Liver (tissue), 9 donors: ENCODE results near the gene WDR44. TPM values are rescaled to one million over a fixed set of nuclear protein-coding genes. Genes with fewer than 3 reads are reported as not detected.

Experiments used
- DNase-seq: peaks from one replicate; pipeline ENCODE4 v3.0.0-alpha.2; 2017; ENCODE audit warnings: low spot score
- H3K27ac ChIP-seq, 2 donors: one replicate each; pipeline ENCODE4 v1.7.0; 2013; ENCODE audit warnings: inconsistent platforms in 2 of 2, low read length in 2 of 2, control low read depth in 1 of 2, low read depth in 1 of 2, mild to moderate bottlenecking in 1 of 2
- H3K27me3 ChIP-seq, 4 donors: one replicate each; pipeline versions ENCODE4 v1.6.1 to v1.7.0; 2013; ENCODE audit warnings: low read length in 3 of 4, inconsistent platforms in 1 of 4, mild to moderate bottlenecking in 1 of 4, moderate library complexity in 1 of 4; ENCODE audit not compliant: control insufficient read depth in 4 of 4, insufficient read depth in 4 of 4
- H3K36me3 ChIP-seq, 4 donors: one replicate each; pipeline versions ENCODE4 v1.6.1 to v1.7.0; 2013; ENCODE audit warnings: low read length in 3 of 4, mild to moderate bottlenecking in 3 of 4, low read depth in 1 of 4, moderate library complexity in 1 of 4; ENCODE audit not compliant: control insufficient read depth in 4 of 4, insufficient read depth in 3 of 4
- H3K4me1 ChIP-seq, 4 donors: one replicate each; pipeline versions ENCODE4 v1.6.1 to v1.7.0; 2013; ENCODE audit warnings: low read length in 3 of 4, mild to moderate bottlenecking in 3 of 4, moderate library complexity in 1 of 4; ENCODE audit not compliant: control insufficient read depth in 4 of 4, insufficient read depth in 4 of 4
- H3K4me3 ChIP-seq, 3 donors: one replicate each; pipeline versions ENCODE4 v1.6.1 to v1.7.0; 2013; ENCODE audit warnings: low read length in 3 of 3, control low read depth in 1 of 3, low read depth in 1 of 3, mild to moderate bottlenecking in 1 of 3
- H3K9ac ChIP-seq, 2 donors: one replicate each; pipeline ENCODE4 v1.7.0; 2013; ENCODE audit warnings: low read length in 2 of 2, mild to moderate bottlenecking in 2 of 2, moderate library complexity in 2 of 2, control low read depth in 1 of 2, low read depth in 1 of 2
- H3K9me3 ChIP-seq, 4 donors: one replicate each; pipeline versions ENCODE4 v1.6.1 to v1.7.0; 2013; ENCODE audit warnings: low read length in 3 of 4; ENCODE audit not compliant: control insufficient read depth in 4 of 4
- CTCF ChIP-seq: fragments of 150-350 bp; IDR thresholded peaks from 2 replicates; pipeline ENCODE4 v1.5.1; 2017; ENCODE audit warnings: improper control_type of control experiment, low read depth, low read length; ENCODE audit not compliant: missing input control
- EGR1 ChIP-seq, 2 donors: IDR thresholded peaks; 2 replicates each; pipeline ENCODE4 v1.6.1; 2016 to 2018; ENCODE audit warnings: antibody characterized with exemption in 2 of 2, low read depth in 2 of 2
- FOXA1 ChIP-seq: IDR thresholded peaks from 2 replicates; pipeline ENCODE4 v1.6.1; 2016; ENCODE audit warnings: antibody characterized with exemption
- FOXA2 ChIP-seq: IDR thresholded peaks from 2 replicates; pipeline ENCODE4 v1.6.1; 2016; ENCODE audit warnings: antibody characterized with exemption
- GABPA ChIP-seq, 2 donors: IDR thresholded peaks in 1 of 2; conservative IDR thresholded peaks in 1 of 2; 2 replicates each; pipeline ENCODE4 v1.6.1; 2016; ENCODE audit warnings: antibody characterized with exemption in 2 of 2, mild to moderate bottlenecking in 1 of 2, moderate library complexity in 1 of 2
- HNF4A ChIP-seq, 2 donors: conservative IDR thresholded peaks; 2 replicates each; pipeline ENCODE4 v1.6.1; 2016; ENCODE audit warnings: antibody characterized with exemption in 2 of 2, mild to moderate bottlenecking in 2 of 2
- HNF4G ChIP-seq: IDR thresholded peaks from 2 replicates; pipeline ENCODE4 v1.6.1; 2016; ENCODE audit warnings: antibody characterized with exemption
- JUND ChIP-seq, 2 donors: IDR thresholded peaks; 2 replicates each; pipeline ENCODE4 v1.6.1; 2016; ENCODE audit warnings: antibody characterized with exemption in 2 of 2
- MAX ChIP-seq: IDR thresholded peaks from 2 replicates; pipeline ENCODE4 v1.6.1; 2016; ENCODE audit warnings: antibody characterized with exemption
- RAD21 ChIP-seq, 2 donors: IDR thresholded peaks; 2 replicates each; pipeline ENCODE4 v1.6.1; 2016; ENCODE audit warnings: antibody characterized with exemption in 2 of 2, mild to moderate bottlenecking in 2 of 2
- REST ChIP-seq: IDR thresholded peaks from 2 replicates; pipeline ENCODE4 v1.6.1; 2016; ENCODE audit warnings: antibody characterized with exemption, mild to moderate bottlenecking
- RXRA ChIP-seq, 2 donors: IDR thresholded peaks; 2 replicates each; pipeline ENCODE4 v1.6.1; 2017 to 2018; ENCODE audit warnings: antibody characterized with exemption in 2 of 2, mild to moderate bottlenecking in 1 of 2
- TAF1 ChIP-seq: conservative IDR thresholded peaks from 2 replicates; pipeline ENCODE4 v1.6.1; 2016; ENCODE audit warnings: antibody characterized with exemption, mild to moderate bottlenecking
- WGBS: extraction: QIAGEN DNeasy Blood & Tissue Kit; methylation state at CpG from one replicate; pipeline ENCODE4 v1.1.7; 2013; 5-methylcytosine and 5-hydroxymethylcytosine counted together
- polyA plus RNA-seq, 2 donors: library from polyadenylated mRNA; stranded (reverse) in 1 of 2; unstranded in 1 of 2; fragments of 200-250 nt in 1 of 2; fragments of >200 nt in 1 of 2; fragmentation: Nextera tagmentation in 1 of 2; extraction: Ambion mirVana in 1 of 2; gene quantifications; one replicate each; pipeline versions ENCODE4 v1.2.1 to v1.2.3, GENCODE V29; 2013 to 2015
- total RNA-seq, 2 donors: library from RNA; depleted of rRNA; stranded (reverse); fragments of >200 nt; gene quantifications; one replicate each; pipeline ENCODE4 v1.2.3, GENCODE V29; 2014
- TF ChIP-seq, protein P1 (sequence below): IDR thresholded peaks from 2 replicates; pipeline ENCODE4 v1.6.1; 2016; ENCODE audit warnings: antibody characterized with exemption
- TF ChIP-seq, protein P2 (sequence below): IDR thresholded peaks from 2 replicates; pipeline ENCODE4 v1.6.1; 2016; ENCODE audit warnings: antibody characterized with exemption
- donor health status: healthy.
- donor health status: healthy.
- donor health status: healthy.
- donor health status: healthy.
- donor health status: healthy.

WDR44 gene
- total and polyA plus RNA-seq, 4 donors = 3.9 to 7.5 (median 5.5) TPM

DNA sequence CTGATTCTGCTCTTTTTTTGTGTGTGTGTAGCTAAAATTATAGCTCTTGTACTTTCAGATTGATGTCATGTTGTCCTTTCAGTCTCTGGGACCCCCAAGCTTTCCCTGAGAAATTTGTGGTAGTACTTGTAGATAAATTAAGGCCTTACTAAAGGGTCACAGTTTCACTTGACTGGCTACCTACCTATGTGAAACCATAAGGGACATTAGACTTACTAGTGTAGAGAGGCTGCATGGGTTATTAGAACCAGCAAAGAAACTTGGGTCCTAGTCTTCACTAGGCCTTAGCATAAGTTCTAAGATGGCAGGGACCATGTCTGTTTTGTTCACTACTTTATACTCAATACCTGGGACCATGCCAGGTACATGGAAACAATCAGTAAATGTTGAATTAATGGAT lies 21.4 kb downstream of the WDR44 start (continued):
- TF ChIP-seq CTCF (no peak), FOXA2 (no peak), RXRA (IDR thresholded peaks at IDR 0.05) (no peak)
- TF ChIP-seq, protein P1, sequence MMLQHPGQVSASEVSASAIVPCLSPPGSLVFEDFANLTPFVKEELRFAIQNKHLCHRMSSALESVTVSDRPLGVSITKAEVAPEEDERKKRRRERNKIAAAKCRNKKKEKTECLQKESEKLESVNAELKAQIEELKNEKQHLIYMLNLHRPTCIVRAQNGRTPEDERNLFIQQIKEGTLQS = no peak

DNA sequence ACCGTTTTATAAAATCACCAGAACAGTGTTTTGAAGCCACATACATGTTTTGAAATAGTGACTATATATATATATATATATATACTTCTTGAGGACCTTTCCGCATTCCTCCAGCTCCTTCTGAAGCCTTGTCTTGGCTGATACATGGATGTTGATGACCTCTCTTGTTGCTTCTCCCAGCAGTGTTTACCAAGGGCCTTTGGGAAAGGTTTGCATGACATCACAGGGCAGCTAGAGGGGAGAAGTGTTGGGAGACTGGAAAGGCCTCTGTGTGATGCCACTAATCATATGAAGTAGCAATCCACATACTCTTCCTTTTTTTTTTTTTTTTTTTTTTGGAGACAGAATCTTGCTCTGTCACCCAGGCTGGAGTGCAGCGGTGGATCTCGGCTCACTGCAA lies 22.5 kb downstream of the WDR44 start:
- WGBS = 85% methylated on average over 4 of the region's 4 CpGs
- no peaks in the 10 kb centered on the region for H3K27me3 ChIP-seq

More for the DNA sequence above, 22.5 kb downstream of the WDR44 start:
- Histone ChIP-seq H3K36me3 (no peaks in the 10 kb centered on the region), H3K27ac (no peak overlapping the region), H3K4me3 (no peak overlapping the region), H3K4me1 (peaks cover 1 to 3% (median 2%) of the 10 kb centered on the region in 4 donors), H3K9me3 (no peaks in the 10 kb centered on the region), H3K9ac (no peak overlapping the region)
- DNase-seq = no peak
- TF ChIP-seq FOXA2 (no peak), MAX (no peak), FOXA1 (no peak), GABPA (IDR thresholded peaks at IDR 0.05 in 1 of 2, conservative IDR thresholded peaks at IDR 0.05 in 1 of 2) (no peak), EGR1 (IDR thresholded peaks at IDR 0.05; ENCODE audit: low read depth in 2 of 2) (no peak), CTCF (no peak), REST (no peak), RAD21 (IDR thresholded peaks at IDR 0.05) (no peak), RXRA (IDR thresholded peaks at IDR 0.05) (no peak), JUND (IDR thresholded peaks at IDR 0.05) (no peak), HNF4A (conservative IDR thresholded peaks at IDR 0.05) (no peak), TAF1 (no peak), HNF4G (no peak)
- TF ChIP-seq, protein P1 = no peak
- TF ChIP-seq, protein P2, sequence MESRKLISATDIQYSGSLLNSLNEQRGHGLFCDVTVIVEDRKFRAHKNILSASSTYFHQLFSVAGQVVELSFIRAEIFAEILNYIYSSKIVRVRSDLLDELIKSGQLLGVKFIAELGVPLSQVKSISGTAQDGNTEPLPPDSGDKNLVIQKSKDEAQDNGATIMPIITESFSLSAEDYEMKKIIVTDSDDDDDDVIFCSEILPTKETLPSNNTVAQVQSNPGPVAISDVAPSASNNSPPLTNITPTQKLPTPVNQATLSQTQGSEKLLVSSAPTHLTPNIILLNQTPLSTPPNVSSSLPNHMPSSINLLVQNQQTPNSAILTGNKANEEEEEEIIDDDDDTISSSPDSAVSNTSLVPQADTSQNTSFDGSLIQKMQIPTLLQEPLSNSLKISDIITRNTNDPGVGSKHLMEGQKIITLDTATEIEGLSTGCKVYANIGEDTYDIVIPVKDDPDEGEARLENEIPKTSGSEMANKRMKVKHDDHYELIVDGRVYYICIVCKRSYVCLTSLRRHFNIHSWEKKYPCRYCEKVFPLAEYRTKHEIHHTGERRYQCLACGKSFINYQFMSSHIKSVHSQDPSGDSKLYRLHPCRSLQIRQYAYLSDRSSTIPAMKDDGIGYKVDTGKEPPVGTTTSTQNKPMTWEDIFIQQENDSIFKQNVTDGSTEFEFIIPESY = no peak
